Limb (tissue), 2 donors: ENCODE measurements around the gene CRIM1.

ENCODE experiments used
- DNase-seq, 2 donors: peaks; one replicate each; pipeline ENCODE4 v3.0.0-alpha.2; 2016; ENCODE audit errors: extremely low spot score in 2 of 2

The CRIM1 gene

DNA sequence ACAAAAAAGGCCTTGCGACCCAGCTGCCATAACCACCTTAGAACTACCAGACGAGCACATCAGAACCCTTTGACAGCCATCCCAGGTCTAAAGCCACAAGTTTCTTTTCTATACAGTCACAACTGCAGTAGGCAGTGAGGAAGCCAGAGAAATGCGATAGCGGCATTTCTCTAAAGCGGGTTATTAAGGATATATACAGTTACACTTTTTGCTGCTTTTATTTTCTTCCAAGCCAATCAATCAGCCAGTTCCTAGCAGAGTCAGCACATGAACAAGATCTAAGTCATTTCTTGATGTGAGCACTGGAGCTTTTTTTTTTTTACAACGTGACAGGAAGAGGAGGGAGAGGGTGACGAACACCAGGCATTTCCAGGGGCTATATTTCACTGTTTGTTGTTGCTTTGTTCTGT lies 193.6 kb downstream of the CRIM1 start:
- no peak for DNase-seq

- no peak for DNase-seq
Observed at GRCh38 chr2:36550006-36550405, 194.4 kb downstream of the CRIM1 start.

- no peak for DNase-seq
Observed at GRCh38 chr2:36553683-36554082, 198.1 kb downstream of the CRIM1 start.

DNA sequence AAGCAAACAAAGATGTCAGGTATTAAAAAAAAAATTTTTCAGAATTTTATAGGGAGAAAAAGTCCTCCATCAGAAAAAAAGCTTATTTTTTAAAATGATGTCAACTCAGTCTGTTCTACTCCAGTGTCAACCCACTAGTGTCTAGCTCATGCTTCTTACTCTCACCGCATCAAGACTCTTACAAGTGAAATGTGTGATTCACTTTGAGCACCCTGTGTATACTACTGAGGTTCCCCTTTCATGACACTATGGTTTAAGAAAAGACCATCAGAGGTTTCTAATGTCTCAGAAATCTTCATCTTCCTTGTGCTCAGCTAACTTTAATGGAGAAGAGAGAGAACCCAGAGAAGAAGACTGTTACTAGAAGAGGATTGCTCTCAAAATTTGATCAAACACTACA lies 199.0 kb downstream of the CRIM1 start:
- no peak for DNase-seq

- no peak for DNase-seq
Observed at GRCh38 chr2:36555789-36556188, 200.2 kb downstream of the CRIM1 start.

DNA sequence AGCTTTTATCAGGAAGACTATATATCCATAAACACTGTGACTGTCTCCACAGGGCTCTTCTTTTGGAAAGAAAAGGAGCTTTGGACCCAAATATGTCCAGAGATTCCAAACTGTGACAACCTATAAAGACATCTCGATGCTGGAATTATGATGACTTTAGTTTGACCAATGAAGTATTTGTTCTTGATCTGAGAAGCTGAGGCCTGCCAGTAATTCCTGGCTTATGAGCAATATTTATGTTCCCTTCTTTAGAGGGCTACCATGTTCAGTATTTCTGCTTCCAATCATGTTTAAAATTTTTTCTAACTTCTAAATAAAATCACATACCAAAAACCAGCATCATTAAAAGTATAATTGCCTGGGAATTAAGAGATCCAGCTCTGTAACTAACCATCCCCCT lies 201.3 kb downstream of the CRIM1 start:
- no peak for DNase-seq

GRCh38 chr2:36559221-36559942 lies 203.8 kb downstream of the CRIM1 start:
- DNase-seq, result no peak

DNA sequence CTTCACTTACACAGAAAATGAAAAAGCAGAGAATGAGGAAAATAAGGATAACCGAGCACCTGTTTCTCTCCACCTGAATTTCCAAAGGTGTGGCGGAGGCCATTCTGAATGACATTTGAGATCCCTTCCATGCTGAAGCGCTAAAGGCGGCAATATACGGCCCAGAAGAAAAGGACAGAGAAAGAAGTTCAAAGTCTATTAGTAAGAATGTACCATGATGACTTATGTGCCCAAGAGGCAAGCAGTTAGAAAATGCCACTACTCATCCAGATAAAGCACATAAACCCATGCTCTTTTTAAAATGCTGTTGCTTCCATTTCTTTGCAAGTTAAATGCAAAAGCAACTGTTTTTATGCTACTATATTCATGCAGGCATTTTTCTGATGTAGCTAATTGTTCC lies 205.1 kb downstream of the CRIM1 start:
- no peak for DNase-seq

DNA sequence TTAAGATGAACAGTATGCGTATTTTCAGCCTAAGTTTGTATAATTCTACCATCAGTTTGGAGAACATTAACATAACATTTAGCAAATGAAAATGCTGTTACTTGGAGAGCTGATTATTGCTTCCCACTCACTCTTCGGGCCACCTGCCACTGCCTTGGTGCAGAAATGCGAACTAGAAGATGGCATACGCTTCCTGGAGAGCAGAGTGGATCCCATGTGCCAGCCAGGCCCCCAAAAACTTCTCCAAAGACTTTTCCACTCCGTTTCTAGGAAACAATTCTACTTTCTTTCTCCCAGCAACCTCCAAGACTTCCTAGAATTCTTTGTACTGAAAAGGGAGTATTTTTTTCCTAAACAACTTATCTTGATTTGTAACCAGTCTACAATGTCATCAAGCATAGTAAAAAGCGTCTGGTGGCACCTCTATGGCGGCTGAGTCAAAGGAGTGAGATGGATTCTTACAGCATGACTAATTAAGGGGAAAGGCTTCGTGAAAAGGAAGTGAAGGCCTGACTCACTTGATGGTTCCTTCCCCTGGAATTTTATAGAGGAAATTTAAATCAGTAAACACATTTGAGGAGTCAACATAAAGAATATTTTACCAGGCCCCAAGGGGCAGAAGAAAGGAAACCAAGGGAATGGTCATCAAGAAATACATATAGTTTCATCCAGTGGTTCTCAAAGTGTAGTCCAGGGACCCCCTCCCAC lies 205.8 kb downstream of the CRIM1 start:
- DNase-seq, result no peak

DNA sequence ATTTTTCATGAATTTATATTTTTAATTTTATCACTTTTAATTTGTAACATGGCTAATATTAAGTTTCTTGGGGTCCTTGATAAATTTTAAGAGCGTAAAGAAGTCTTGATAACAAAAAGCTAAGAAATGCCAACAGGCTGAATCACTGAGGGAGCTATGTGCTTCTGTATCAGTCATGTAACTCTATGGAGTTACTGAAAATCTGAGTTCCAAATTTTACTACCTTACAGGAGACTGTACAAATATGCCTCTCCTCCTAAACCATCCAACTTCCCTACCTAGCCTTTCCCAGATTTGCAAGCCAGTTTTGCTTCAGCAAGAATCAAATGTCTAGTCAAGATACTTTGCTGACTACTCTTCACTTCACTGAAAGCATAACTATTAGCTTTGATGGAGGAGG lies 206.7 kb downstream of the CRIM1 start:
- DNase-seq, result no peak

DNA sequence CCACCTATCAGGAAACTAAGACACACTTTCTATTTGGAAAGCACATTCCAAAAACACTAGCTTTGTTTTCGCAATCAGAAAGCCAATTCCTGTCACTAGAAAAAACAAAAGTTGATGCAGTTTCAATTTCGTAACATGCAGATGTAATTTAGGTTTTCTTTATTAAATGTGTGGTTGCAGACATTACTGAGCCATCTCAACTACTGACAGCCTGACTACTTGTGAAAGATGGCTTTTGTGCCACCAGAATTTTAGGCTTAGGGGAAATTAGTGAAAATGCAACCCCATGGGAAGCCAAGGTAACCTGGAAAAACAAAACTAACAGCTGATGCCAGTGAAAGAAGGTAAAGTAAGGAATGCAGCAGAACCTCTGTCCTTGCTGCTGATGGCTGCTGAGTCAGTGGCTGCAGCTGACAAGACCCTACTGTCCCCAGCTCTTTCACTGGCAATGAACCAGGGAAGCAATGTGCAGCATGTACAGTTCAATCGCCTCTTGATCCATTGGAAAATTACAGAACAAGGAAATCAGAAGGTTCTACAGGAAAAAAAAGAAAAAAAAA lies 207.5 kb downstream of the CRIM1 start:
- DNase-seq, result no peak

DNA sequence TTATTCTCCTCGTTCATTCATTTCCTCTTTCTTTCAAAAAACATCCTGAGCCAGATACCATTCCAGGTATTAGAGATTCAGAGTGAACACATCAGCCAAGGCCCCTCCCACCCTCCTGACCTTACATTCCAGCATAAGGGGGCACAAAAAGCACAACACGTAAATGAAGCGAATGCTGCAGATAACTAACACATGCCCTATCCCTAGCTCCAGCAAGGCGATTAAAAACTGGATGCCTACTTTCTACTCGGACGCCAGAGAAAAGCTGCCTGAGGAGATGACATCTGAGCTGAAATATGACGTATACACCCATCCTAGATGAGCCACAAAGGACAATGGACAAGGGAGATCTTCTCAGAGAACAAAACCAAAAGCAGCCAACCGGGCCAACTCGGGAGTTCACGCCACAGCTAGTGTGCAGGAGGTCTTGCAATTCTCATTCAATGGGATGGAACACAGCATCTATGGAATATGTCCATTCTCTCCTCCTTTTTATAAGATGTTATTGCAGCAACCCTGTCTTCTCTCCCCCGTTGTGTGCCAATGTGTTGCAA lies 208.9 kb downstream of the CRIM1 start:
- no peak for DNase-seq

DNA sequence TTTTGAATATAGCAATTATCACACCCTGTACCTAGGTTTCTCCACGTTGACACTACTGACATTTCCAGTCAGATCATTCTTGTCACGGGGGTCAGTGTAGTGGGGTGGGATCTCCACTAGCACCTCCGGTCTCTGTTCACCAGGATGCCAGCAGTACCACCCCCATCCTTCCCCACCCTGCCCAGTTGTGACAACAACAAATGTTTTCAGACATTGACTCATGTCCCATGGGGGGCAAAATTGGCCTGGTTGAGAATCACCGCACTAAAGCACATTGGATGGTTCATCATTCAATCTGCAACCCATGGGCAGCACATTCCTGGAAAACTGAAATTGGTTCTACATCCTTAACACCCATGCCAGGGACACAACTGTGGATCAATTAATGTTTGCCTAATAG lies 210.1 kb downstream of the CRIM1 start:
- DNase-seq, result no peak

GRCh38 chr2:36566887-36567286 lies 211.3 kb downstream of the CRIM1 start:
- DNase-seq, result no peak

GRCh38 chr2:36567711-36568408 lies 212.3 kb downstream of the CRIM1 start:
- no peak for DNase-seq

DNA sequence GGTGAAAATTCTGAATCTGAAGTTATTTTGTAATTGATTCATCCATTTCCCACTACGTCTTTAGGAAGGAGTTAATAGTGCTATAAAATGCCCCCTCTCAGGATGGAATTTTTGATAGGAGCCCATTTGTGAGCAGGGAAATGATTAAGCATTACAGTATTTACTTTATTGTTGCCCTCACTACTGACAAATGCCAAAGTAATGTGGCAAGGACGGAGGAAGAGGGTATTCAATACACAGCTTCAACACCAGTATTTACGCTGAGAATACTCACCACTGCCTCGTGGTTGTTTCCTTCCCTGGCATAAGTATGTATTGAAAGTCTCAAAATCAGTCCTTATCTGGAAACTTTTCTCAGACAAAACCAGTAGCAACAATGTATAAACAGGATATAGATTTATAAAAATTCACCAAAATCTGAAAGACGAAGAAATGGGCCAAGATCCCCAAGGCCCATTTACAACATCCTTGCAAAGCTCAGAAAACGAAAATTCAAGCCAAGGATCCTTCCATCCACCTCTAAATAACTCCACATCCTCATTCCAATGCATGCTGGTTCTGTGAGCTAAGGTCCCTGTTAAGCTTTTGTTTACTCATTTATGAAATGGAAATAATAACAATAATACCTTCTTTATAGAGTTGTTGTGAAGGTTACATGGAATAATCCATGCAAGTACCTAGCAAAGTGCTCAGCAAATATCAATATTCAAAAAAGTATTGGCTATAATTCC lies 213.1 kb downstream of the CRIM1 start:
- no peak for DNase-seq

- no peak for DNase-seq
Observed at GRCh38 chr2:36569267-36569856, 213.8 kb downstream of the CRIM1 start.

DNA sequence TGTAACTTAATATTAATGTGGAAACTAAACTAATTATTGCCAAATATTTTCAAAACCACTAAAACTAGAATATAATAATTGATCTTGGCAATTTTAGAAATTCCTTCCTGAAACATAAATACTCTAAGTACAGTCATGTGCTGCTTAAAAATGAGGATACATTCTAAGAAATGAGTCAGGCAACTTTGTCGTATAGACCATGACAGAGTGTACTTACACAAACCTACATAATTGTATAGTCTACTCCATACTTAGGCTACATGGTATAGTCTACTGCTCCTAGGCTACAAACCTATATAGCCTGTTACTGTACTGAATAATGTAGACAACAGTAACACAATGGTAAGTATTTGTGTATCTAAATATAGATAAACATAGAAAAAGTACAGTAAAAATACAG lies 214.8 kb downstream of the CRIM1 start:
- DNase-seq, result no peak

DNA sequence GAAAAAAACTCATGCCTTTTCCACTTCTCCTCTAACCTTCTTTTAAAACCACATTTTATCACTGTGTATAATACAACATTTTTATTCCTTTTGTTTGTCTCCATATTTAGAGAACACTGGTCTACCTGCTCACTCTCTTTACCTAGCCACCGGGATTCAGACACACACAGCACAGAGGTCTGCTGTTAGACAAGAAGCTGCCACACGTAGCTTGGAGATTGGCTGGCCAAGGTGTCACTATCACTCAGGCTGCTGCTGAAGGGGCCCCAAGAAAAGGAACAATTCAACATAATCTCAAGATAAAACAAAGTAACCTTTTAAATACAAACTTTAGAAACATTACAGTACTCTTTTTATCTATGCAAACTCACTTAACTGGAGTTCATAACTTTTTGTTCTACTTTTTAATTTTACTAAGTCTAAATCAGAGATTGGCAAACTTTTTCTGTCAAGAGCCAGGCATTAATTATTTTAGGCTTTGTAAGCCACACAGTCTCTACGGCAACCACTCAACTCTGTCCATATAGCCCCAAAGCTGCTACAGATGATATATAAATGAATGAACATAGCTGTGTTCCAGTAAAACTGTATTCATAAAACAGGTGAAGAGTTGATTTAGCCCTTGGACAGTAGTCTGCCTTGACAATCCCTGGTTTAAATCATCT lies 216.6 kb downstream of the CRIM1 start:
- DNase-seq, result no peak

DNA sequence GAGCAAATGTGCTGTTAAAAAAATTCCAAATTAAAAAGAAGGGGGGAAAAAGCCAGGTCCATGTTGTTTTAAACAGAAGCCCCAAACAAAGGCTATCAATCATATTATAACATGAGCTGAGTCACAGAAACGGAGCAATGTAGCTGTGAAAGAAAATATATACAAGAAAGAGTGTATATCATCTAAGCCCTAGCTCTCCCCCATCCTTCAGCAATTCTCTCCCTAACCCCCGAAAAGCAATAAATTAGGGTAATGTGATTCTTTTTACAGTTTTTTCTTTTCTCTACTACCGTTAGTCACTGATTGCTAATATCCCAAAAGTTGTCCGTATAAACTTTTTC lies 217.1 kb downstream of the CRIM1 start:
- no peak for DNase-seq

DNA sequence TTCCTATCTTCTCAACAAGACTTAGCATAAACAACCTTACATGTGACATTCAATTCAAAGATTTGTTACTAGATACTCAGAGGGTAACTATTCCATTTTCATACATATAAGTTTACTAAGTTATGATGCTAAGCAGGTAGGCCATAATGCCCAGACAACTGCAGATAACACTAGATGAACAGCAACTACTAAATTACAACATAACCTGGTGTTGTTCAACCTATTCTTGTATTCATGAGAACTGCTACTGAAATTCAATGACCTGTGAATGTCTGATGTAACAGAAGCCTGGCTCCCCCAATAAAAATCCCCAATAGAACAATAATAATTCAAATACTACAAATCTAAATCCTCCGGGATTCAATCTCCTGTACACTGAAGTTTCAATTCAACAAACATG lies 217.6 kb downstream of the CRIM1 start:
- DNase-seq, result no peak
